ENCODE data around the gene STPG3.

- TF ChIP-seq CTCF (IDR thresholded peaks at IDR 0.05) (no peak), POLR2AphosphoS5 (IDR thresholded peaks at IDR 0.05) (no peak), POLR2A (IDR thresholded peaks at IDR 0.05) (no peak), EP300 (IDR thresholded peaks at IDR 0.05) (no peak)
Measured at GRCh38 chr9:137216188-137216965, 34.7 kb upstream of the STPG3 start.
